CD14-positive monocyte (primary cell): ENCODE results near the gene DLGAP1. TPM values are rescaled to one million over a fixed set of nuclear protein-coding genes. Genes with fewer than 3 reads are reported as not detected.
A peak's percentile ranks its signal among the peaks of the same experiment; 100 is the strongest.

ENCODE experiments used
- DNase-seq, 3 donors: peaks; one replicate each; pipeline ENCODE4 v3.0.0-alpha.2; 2011 to 2022
- H2AFZ ChIP-seq: 2 replicates; pipeline ENCODE4 v1.6.0; 2012; ENCODE audit warnings: mild to moderate bottlenecking, low read depth, low read length, inconsistent platforms; ENCODE audit not compliant: insufficient read depth, poor library complexity, severe bottlenecking
- H3K27ac ChIP-seq, 2 donors: 1 replicate in 1 of 2; 2 replicates in 1 of 2; pipeline ENCODE4 v1.5.1; 2012 to 2013; ENCODE audit warnings: low read length in 2 of 2, control low read depth in 1 of 2, inconsistent platforms in 1 of 2, low read depth in 1 of 2, mild to moderate bottlenecking in 1 of 2
- H3K27me3 ChIP-seq, 2 donors: one replicate each; pipeline versions ENCODE4 v1.6.0 to v1.6.1; 2011 to 2013; ENCODE audit warnings: low read length in 2 of 2; ENCODE audit not compliant: control insufficient read depth in 2 of 2, insufficient read depth in 2 of 2
- H3K36me3 ChIP-seq, 2 donors: replicated peaks in 1 of 2; 1 replicate in 1 of 2; 2 replicates in 1 of 2; pipeline versions ENCODE4 v1.5.1 to v1.6.1; 2012 to 2013; ENCODE audit warnings: low read length in 2 of 2, control low read depth in 1 of 2, inconsistent platforms in 1 of 2, mild to moderate bottlenecking in 1 of 2; ENCODE audit not compliant: insufficient read depth in 2 of 2, control insufficient read depth in 1 of 2
- H3K4me1 ChIP-seq, 2 donors: 1 replicate in 1 of 2; 2 replicates in 1 of 2; pipeline versions ENCODE4 v1.5.1 to v1.6.1; 2012 to 2013; ENCODE audit warnings: low read length in 2 of 2, control low read depth in 1 of 2, inconsistent platforms in 1 of 2, mild to moderate bottlenecking in 1 of 2, moderate library complexity in 1 of 2; ENCODE audit not compliant: insufficient read depth in 2 of 2, control insufficient read depth in 1 of 2
- H3K4me2 ChIP-seq: replicated peaks from 2 replicates; pipeline ENCODE3; 2012; ENCODE audit warnings: low read length, moderate library complexity, mild to moderate bottlenecking; ENCODE audit not compliant: poor library complexity, severe bottlenecking; ENCODE audit errors: extremely low read depth
- H3K4me3 ChIP-seq, 3 experiments: fragments of 200-600 bp in 1 of 3; sonication (generic) in 1 of 3; replicated peaks in 1 of 3; 1 replicate in 2 of 3; 2 replicates in 1 of 3; pipeline ENCODE4 v1.5.1; 2011 to 2013; ENCODE audit warnings: low read length in 3 of 3, mild to moderate bottlenecking in 3 of 3, control low read depth in 2 of 3, low read depth in 2 of 3, inconsistent platforms in 1 of 3, moderate library complexity in 1 of 3
- H3K79me2 ChIP-seq: 2 replicates; pipeline ENCODE4 v1.6.0; 2012; ENCODE audit warnings: mild to moderate bottlenecking, control low read depth, inconsistent platforms, low read length, moderate library complexity; ENCODE audit not compliant: insufficient read depth
- H3K9ac ChIP-seq: 2 replicates; pipeline ENCODE4 v1.6.0; 2017; ENCODE audit warnings: low read length, mild to moderate bottlenecking; ENCODE audit not compliant: insufficient read depth, poor library complexity, severe bottlenecking
- H3K9me3 ChIP-seq, 2 donors: replicated peaks in 1 of 2; 1 replicate in 1 of 2; 2 replicates in 1 of 2; pipeline versions ENCODE4 v1.5.1 to v1.6.1; 2012 to 2013; ENCODE audit warnings: low read length in 2 of 2, control low read depth in 1 of 2; ENCODE audit not compliant: control insufficient read depth in 1 of 2, insufficient read depth in 1 of 2
- H4K20me1 ChIP-seq: 2 replicates; pipeline ENCODE4 v1.6.0; 2012; ENCODE audit warnings: mild to moderate bottlenecking, low read length, control low read depth, moderate library complexity; ENCODE audit not compliant: insufficient read depth
- H3K27ac Mint-ChIP-seq, 7 donors: one replicate each; pipeline ENCODE4 v1.8.0; 2020; ENCODE audit warnings: mild to moderate bottlenecking in 7 of 7, mixed read lengths in 7 of 7, moderate library complexity in 6 of 7, inconsistent platforms in 2 of 7
- H3K27me3 Mint-ChIP-seq, 3 donors: one replicate each; pipeline ENCODE4 v1.8.0; 2021 to 2022; ENCODE audit warnings: low read depth in 3 of 3, mild to moderate bottlenecking in 3 of 3, mixed read lengths in 3 of 3, moderate library complexity in 3 of 3, inconsistent platforms in 1 of 3
- H3K36me3 Mint-ChIP-seq, 2 donors: one replicate each; pipeline ENCODE4 v1.8.0; 2020; ENCODE audit warnings: mixed read lengths in 2 of 2, inconsistent platforms in 1 of 2, mild to moderate bottlenecking in 1 of 2
- H3K4me1 Mint-ChIP-seq: one replicate; pipeline ENCODE4 v1.8.0; 2020; ENCODE audit warnings: mild to moderate bottlenecking, mixed read lengths
- H3K4me3 Mint-ChIP-seq, 2 donors: one replicate each; pipeline ENCODE4 v1.8.0; 2020; ENCODE audit warnings: mild to moderate bottlenecking in 2 of 2, mixed read lengths in 2 of 2, moderate library complexity in 1 of 2
- H3K9me3 Mint-ChIP-seq, 7 donors: one replicate each; pipeline ENCODE4 v1.8.0; 2020 to 2022; ENCODE audit warnings: mixed read lengths in 7 of 7, mild to moderate bottlenecking in 6 of 7, moderate library complexity in 6 of 7, inconsistent platforms in 2 of 7
- WGBS: methylation state at CpG from one replicate; pipeline ENCODE4 v1.1.5; 2013; ENCODE audit warnings: missing lambda C conversion rate; ENCODE audit not compliant: insufficient coverage; 5-methylcytosine and 5-hydroxymethylcytosine counted together
- intact Hi-C, 2 donors: fragments of 100-400 bp; cut with micrococcal nuclease; formaldehyde crosslinking; loops; one replicate each; pipeline versions ENCODE4 v1.15.0 to v1.15.1; 2023
- polyA plus RNA-seq, 3 donors: library from polyadenylated mRNA; depleted of rRNA in 1 of 3; unstranded in 2 of 3; stranded (reverse) in 1 of 3; fragments of 300-500 nt in 2 of 3; fragments of >200 nt in 1 of 3; fragmentation: Illumina TruSeq in 2 of 3; gene quantifications; 1 replicate in 2 of 3; 2 replicates in 1 of 3; pipeline ENCODE4 v1.2.3, GENCODE V29; 2012 to 2021
- TF ChIP-seq, protein P1 (sequence below): fragments of 200-600 bp; IDR thresholded peaks from one replicate; pipeline ENCODE4 v1.8.0; 2022; ENCODE audit warnings: antibody characterized with exemption, mild to moderate bottlenecking

The DLGAP1 gene
- polyA plus RNA-seq, 3 donors: 0.09 to 0.42 TPM; not detected in 1

DNA sequence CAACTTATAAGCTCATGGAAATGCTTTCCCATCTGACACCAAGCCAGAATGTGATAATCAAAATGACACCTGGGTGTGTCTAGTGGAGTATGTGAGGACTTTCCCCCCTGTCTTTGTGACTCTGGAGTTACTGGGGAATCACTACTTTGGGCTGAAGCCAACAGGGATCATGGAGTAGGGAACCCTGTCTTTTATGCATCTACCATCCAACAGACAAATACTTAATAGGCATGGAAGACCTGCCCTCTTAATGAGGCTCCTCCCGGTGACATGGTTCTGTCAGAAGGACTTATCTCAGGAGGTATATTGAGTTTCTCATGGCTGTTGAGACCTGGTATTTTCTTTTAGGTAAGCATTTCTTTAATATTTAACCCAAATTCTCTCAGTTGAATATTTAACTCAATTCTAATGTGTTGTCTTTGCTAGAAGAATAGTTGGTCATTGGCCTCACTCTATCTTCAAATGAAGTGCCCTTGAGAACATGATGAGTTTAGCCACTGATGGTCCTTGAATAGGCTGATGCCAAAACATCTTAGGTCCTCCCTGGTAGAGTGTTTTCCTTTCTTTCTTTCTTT, 963.0 kb downstream of the DLGAP1 start:
- peaks cover 6 to 11% of the 10 kb centered on the region in 2 donors for H3K4me1 ChIP-seq
- no peaks in the 10 kb centered on the region for H3K79me2 ChIP-seq
- H3K4me2 ChIP-seq: no peak overlapping the region
- H3K27me3 ChIP-seq: no peaks in the 10 kb centered on the region
- H3K36me3 Mint-ChIP-seq: peaks cover 0 to 3% of the 10 kb centered on the region in 2 donors
- TF ChIP-seq, protein P1, sequence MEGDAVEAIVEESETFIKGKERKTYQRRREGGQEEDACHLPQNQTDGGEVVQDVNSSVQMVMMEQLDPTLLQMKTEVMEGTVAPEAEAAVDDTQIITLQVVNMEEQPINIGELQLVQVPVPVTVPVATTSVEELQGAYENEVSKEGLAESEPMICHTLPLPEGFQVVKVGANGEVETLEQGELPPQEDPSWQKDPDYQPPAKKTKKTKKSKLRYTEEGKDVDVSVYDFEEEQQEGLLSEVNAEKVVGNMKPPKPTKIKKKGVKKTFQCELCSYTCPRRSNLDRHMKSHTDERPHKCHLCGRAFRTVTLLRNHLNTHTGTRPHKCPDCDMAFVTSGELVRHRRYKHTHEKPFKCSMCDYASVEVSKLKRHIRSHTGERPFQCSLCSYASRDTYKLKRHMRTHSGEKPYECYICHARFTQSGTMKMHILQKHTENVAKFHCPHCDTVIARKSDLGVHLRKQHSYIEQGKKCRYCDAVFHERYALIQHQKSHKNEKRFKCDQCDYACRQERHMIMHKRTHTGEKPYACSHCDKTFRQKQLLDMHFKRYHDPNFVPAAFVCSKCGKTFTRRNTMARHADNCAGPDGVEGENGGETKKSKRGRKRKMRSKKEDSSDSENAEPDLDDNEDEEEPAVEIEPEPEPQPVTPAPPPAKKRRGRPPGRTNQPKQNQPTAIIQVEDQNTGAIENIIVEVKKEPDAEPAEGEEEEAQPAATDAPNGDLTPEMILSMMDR: no peak
- peaks cover 0 to 3% (median 0%) of the 10 kb centered on the region in 3 donors for H3K27me3 Mint-ChIP-seq
- no peak for DNase-seq
- no peaks in the 10 kb centered on the region for H3K36me3 ChIP-seq
- H4K20me1 ChIP-seq: no peaks in the 10 kb centered on the region
- H3K27ac ChIP-seq: no peak overlapping the region
- H3K4me3 Mint-ChIP-seq: no peak overlapping the region
- H2AFZ ChIP-seq: peak overlapping the region; percentile 3
- no peaks in the 10 kb centered on the region for H3K9me3 ChIP-seq
- no CpG with 5 or more reads among the region's 1 CpG for WGBS
- H3K9me3 Mint-ChIP-seq: no peaks in the 10 kb centered on the region
- no peak overlapping the region for H3K27ac Mint-ChIP-seq
- H3K9ac ChIP-seq: no peak overlapping the region
- intact Hi-C loops: no loop called here
- peaks cover 20% of the 10 kb centered on the region for H3K4me1 Mint-ChIP-seq
- no peak overlapping the region for H3K4me3 ChIP-seq

DNA sequence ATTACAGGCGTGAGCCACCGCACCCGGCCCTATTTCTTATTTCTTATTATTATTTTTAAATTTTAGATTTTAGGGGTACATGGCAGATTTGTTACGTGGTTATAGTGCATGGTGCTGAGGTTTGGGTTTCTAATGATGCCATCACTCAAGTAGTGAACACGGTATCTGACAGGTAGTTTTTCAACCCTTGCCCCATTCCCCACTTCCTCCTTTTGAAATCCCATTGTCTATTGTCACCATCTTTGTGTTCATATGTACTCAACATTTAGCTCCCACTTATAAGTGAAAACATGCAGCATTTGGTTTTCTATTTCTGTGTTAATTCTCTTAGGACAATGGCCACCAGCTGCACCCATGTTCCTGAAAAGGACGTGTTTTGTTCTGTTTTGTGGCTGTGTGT, 965.6 kb downstream of the DLGAP1 start:
- no peak overlapping the region for H2AFZ ChIP-seq
- WGBS: no CpG with 5 or more reads among the region's 6 CpGs
- intact Hi-C loops: loop anchor here in 1 of 2 donors (10.0 kb wide), 1 partner anchor 195 kb away; no protein-coding TSS in a partner anchor

More for the DNA sequence above, 965.6 kb downstream of the DLGAP1 start:
- Mint-ChIP-seq H3K27ac (no peak overlapping the region), H3K27me3 (peaks cover 0 to 5% (median 0%) of the 10 kb centered on the region in 3 donors), H3K4me1 (peaks cover 22% of the 10 kb centered on the region), H3K9me3 (no peaks in the 10 kb centered on the region), H3K4me3 (no peak overlapping the region), H3K36me3 (no peaks in the 10 kb centered on the region)
- H3K4me3 ChIP-seq: no peak overlapping the region
- H3K27ac ChIP-seq: no peak overlapping the region
- no peaks in the 10 kb centered on the region for H3K27me3 ChIP-seq
- no peaks in the 10 kb centered on the region for H3K9me3 ChIP-seq
- no peak for DNase-seq
- no peaks in the 10 kb centered on the region for H3K79me2 ChIP-seq
- no peak overlapping the region for H3K4me2 ChIP-seq
- H3K4me1 ChIP-seq: peaks cover 6 to 14% of the 10 kb centered on the region in 2 donors
- no peaks in the 10 kb centered on the region for H3K36me3 ChIP-seq
- H3K9ac ChIP-seq: no peak overlapping the region
- no peaks in the 10 kb centered on the region for H4K20me1 ChIP-seq
- TF ChIP-seq, protein P1: no peak
